ENCODE measurements around the gene STAP2. TPM values are rescaled to one million over a fixed set of nuclear protein-coding genes. Genes with fewer than 3 reads are reported as not detected.

The STAP2 gene
- 6.6 and 6.7 TPM in 2 replicates for total RNA-seq

DNA sequence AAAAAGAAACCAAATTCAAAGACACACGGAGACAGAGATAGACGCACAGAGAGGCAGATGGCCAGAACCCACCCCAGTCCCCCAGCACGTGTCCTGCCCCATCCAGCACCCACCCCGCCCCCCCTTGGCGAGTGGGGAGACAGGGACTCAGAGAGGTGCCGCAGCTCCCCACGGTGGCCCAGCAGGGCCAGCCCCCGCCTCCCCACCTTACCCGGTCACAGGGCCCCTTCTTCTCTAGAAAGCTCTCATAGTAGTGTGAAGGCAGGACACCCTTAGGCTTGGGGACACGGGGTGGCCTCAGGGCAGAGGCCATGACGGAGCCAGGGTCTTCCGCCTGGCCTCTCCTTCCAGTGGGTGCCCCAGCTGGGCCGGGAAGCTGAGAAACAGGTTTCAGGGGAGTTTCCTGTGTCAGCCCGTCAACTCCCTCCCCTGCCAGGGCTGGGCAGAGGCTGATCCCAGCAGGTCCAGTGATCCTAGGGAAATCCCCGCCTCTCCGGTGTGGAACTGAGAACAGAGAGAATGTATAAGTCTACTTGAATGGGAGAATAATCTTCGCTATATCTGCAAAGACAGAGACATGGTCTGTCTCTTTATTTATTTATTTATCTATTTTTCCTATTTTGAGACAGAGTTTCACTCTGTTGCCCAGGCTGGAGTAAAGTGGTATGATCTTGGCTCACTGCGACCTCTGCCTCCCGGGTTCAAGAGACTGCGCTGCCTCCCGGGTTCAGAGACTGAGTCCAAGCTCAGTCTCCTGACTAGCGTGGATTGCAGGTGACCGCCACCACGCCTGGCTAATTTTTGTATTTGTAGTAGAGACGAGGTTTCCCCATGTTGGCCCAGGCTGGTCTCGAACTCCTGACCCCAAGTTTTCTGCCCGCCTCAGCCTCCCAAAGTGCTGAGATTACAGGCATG, at the start of gene STAP2:
STAP2 (minus strand) TSS at position 387 of the 915 bp plus-strand sequence; CDS start at position 313, 74 bp downstream.

GRCh38 chr19:4343370-4344307, 5.0 kb upstream of the STAP2 start, which contains the start of gene MPND:
Gene MPND (plus strand): TSS chr19:4343562. CDS start chr19:4343594, 32 bp downstream.

GRCh38 chr19:4304538-4305256, 33.9 kb downstream of the STAP2 start, which contains the start of gene FSD1:
Gene FSD1 (plus strand): TSS chr19:4304598. CDS start chr19:4304747, 149 bp downstream.

DNA sequence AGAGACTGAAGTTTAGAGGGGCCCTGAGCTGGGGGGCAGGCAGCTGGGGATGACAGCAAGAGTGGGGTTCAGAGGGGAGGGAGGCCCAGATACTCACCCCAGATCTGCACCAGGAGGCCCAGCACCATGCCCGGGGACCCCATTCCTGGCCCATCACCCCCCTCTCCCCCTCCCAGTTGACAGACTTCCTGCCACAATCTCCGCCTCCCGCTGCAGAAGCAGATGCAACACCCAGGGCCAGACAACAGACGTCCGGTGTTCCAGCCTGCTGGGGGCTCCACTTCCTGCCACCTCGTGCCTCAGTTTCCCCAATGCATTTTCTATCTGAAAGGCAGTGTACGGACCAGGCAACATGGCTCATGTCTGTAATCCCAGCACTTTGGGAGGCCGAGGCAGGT, 36.4 kb downstream of the STAP2 start, which contains the start of gene TMIGD2:
TMIGD2 (minus strand) TSS at position 147 of the 398 bp plus-strand sequence; CDS start at position 143, 4 bp downstream.

DNA sequence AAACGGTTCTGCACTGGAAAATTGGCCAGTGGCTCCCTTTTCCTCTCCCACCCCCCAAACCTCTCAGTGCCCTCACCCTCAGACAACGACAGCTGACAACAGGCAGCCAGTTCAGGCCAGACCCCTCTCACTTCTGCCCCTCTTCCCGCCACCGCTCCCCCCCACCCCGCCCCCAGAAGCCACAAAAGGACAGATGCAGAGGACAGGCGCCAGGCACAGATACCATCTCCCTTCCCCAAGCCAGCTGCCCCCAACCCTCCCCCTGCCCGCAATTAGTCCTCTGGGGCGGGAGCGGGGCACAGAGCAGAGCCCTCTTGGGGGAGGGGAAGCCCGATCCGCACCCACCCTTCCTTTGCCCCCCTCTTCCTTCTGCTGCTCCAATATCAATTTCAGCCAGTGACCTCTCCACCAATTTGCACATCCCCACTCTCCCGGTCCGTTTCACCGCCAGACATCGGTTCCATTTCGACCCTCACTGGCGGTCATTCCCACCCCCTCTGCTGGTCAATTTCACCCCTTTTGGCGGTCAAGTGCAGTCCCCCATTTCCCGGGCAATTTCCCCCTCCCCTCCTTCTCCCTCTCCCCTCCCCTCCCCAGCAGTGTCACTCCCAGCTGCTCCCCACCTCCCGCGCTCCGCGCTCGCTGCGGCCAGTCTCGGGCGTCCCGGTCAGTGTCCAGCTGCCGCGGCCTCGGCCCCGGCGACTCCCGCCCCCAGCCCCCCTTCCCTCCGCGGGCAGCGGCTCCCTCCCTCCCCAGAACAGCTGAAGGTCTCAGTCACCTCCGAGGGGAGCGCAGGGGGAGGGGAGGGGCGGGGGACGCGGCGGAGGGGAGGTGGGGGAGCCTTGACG, 60.0 kb downstream of the STAP2 start, which contains the start of gene SHD:
SHD (plus strand) TSS at position 848 of the 848 bp plus-strand sequence. CDS start 798 bp downstream, outside the sequence.

Other genes with a start within 250 kb of the STAP2 start
- gene MAP2K2, start 214.7 kb downstream of the STAP2 start, total RNA-seq = 192 and 263 TPM in 2 replicates
- gene CREB3L3, start 185.2 kb downstream of the STAP2 start, total RNA-seq = under 0.01 TPM in 1 of 2 replicates, not detected in the other
- 11.6 and 12.1 TPM in 2 replicates for gene SIRT6, start 156.3 kb downstream of the STAP2 start, total RNA-seq
- 2.4 and 4.4 TPM in 2 replicates for gene ANKRD24, start 156.1 kb downstream of the STAP2 start, total RNA-seq
- 0.16 TPM in 1 of 2 replicates, not detected in the other for gene EBI3, start 109.3 kb downstream of the STAP2 start, total RNA-seq
- gene YJU2, start 91.7 kb downstream of the STAP2 start, total RNA-seq = 12.9 and 16.4 TPM in 2 replicates
- gene SHD, start 59.6 kb downstream of the STAP2 start, total RNA-seq = not detected in 2 replicates
- not detected in 2 replicates for gene TMIGD2, start 36.4 kb downstream of the STAP2 start, total RNA-seq
- gene FSD1, start 34.2 kb downstream of the STAP2 start, total RNA-seq = 11.3 and 14.9 TPM in 2 replicates
- 8.2 and 8.8 TPM in 2 replicates for gene MPND, start 4.7 kb upstream of the STAP2 start, total RNA-seq
- 25.2 and 31.7 TPM in 2 replicates for gene SH3GL1, start 61.7 kb upstream of the STAP2 start, total RNA-seq
- 3.7 and 6.0 TPM in 2 replicates for gene CHAF1A, start 63.8 kb upstream of the STAP2 start, total RNA-seq
- gene UBXN6, start 119.0 kb upstream of the STAP2 start, total RNA-seq = 138 and 176 TPM in 2 replicates
- gene HDGFL2, start 133.5 kb upstream of the STAP2 start, total RNA-seq = 59.6 and 82.7 TPM in 2 replicates
- gene PLIN4, start 179.7 kb upstream of the STAP2 start, total RNA-seq = 0.43 and 2.5 TPM in 2 replicates
- gene PLIN5, start 196.4 kb upstream of the STAP2 start, total RNA-seq = not detected in 2 replicates
- gene LRG1, start 201.2 kb upstream of the STAP2 start, total RNA-seq = not detected in 2 replicates
- gene SEMA6B, start 220.9 kb upstream of the STAP2 start, total RNA-seq = 0.09 and 0.32 TPM in 2 replicates